ENCODE results near the gene SYNM.

The SYNM gene

DNA sequence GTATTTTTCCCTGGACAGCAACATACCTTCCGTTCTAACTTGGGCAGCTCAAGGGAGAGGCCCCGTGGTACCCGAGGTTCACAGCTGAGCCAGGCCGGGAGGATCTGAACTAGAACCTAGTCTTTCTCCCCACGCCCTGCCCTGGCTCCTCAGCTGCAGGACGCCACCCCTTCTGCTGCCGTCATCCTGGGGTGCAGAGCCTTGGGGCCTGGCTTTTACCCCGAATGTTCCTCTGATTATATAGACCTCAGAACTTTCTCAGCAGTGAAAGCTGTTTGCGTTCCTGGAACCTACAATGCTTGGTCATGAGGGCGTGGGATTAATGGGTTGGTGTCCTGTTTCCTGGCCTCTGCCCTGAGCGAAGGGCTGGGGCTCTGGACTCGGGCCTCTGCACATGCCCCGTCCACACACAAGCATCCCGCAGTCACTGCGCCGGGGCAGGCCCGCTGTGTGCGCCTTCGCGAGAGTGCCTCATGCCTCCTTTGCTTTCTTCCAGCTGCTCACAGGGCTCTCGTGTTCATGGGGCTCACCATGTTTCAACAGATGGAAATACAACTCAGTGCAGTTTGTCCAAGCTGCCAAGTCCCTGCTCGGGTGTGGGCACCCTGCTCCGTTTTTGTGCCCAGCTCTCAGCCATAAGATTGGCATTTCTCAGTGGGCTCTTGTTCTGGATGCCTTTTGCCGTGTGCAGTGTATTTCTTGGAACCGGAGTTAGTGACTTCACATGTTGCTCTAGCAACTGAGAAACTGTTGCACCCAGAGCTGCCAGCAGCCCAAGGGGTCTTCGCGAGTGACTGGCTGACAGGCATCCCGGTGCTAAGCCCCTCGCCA, 20.4 kb downstream of the SYNM start:
- Histone ChIP-seq H3K27me3 (replicated peaks; ENCODE audit: insufficient read depth, low read length) (no peaks in the 10 kb centered on the region), H3F3A (ENCODE audit: insufficient read depth, low read length) (no peaks in the 10 kb centered on the region), H3K9me3 (replicated peaks; ENCODE audit: insufficient read depth, low read length) (no peaks in the 10 kb centered on the region), H3K27ac (ENCODE audit: low read length) (no peak overlapping the region), H3K4me2 (ENCODE audit: low read depth, low read length) (no peak overlapping the region), H3K36me3 (replicated peaks; ENCODE audit: insufficient read depth, low read length) (no peaks in the 10 kb centered on the region), H3K9ac (ENCODE audit: low read length) (no peak overlapping the region), H4K20me1 (ENCODE audit: insufficient read depth, low read length) (no peaks in the 10 kb centered on the region), H2AFZ (ENCODE audit: low read length) (no peak overlapping the region), H3K9me2 (replicated peaks; ENCODE audit: insufficient read depth, low read length) (no peaks in the 10 kb centered on the region), H3K79me2 (ENCODE audit: low read length) (no peaks in the 10 kb centered on the region), H3K4me1 (ENCODE audit: low read length) (peaks cover 12% of the 10 kb centered on the region), H3K4me3 (ENCODE audit: low read length) (no peak overlapping the region)
- TF ChIP-seq CTCF (IDR thresholded peaks at IDR 0.05; ENCODE audit: low read length) = no peak
- TF ChIP-seq EZH2 (optimal IDR thresholded peaks at IDR 0.05; ENCODE audit: low read depth, low read length) = no peak
- TF ChIP-seq EZH2phosphoT487 (IDR thresholded peaks at IDR 0.05; ENCODE audit: low read length) = no peak
- no peak for DNase-seq

- H2AFZ ChIP-seq (ENCODE audit: low read length) = no peak overlapping the region
- no peaks in the 10 kb centered on the region for H3F3A ChIP-seq (ENCODE audit: insufficient read depth, low read length)
- no peaks in the 10 kb centered on the region for H3K27me3 ChIP-seq (replicated peaks; ENCODE audit: insufficient read depth, low read length)
- no peak overlapping the region for H3K4me3 ChIP-seq (ENCODE audit: low read length)
- peaks cover 12% of the 10 kb centered on the region for H3K4me1 ChIP-seq (ENCODE audit: low read length)
- no peak for TF ChIP-seq EZH2 (optimal IDR thresholded peaks at IDR 0.05; ENCODE audit: low read depth, low read length)
- TF ChIP-seq CTCF (IDR thresholded peaks at IDR 0.05; ENCODE audit: low read length) = no peak
- TF ChIP-seq EZH2phosphoT487 (IDR thresholded peaks at IDR 0.05; ENCODE audit: low read length) = no peak
- H3K36me3 ChIP-seq (replicated peaks; ENCODE audit: insufficient read depth, low read length) = no peaks in the 10 kb centered on the region
- no peak for DNase-seq
- H4K20me1 ChIP-seq (ENCODE audit: insufficient read depth, low read length) = no peaks in the 10 kb centered on the region
- H3K4me2 ChIP-seq (ENCODE audit: low read depth, low read length) = no peak overlapping the region
- no peak overlapping the region for H3K9ac ChIP-seq (ENCODE audit: low read length)
- no peaks in the 10 kb centered on the region for H3K9me2 ChIP-seq (replicated peaks; ENCODE audit: insufficient read depth, low read length)
- H3K9me3 ChIP-seq (replicated peaks; ENCODE audit: insufficient read depth, low read length) = no peaks in the 10 kb centered on the region
- no peak overlapping the region for H3K27ac ChIP-seq (ENCODE audit: low read length)
- H3K79me2 ChIP-seq (ENCODE audit: low read length) = no peaks in the 10 kb centered on the region
Observed at GRCh38 chr15:99126131-99126588, 21.3 kb downstream of the SYNM start.

DNA sequence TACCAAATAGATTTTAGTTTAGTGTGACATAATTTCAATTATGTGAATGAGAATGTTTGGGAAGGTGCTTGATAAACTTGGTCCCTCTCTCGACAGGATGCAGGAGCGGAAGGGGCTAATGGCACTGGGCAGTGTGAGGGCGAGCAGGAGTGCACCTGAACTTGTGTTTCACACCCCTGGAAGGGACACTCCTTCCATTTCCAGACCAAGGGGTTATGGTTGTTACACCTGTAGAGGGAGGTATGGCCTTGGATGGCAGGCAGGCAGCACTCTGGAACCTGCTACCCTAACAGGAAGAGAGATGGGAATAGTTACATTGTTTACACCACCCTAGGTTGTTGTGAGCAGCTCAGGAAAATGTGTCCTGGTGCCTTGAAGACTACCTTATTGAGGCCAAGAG, 22.1 kb downstream of the SYNM start:
- Histone ChIP-seq H3K9me2 (replicated peaks; ENCODE audit: insufficient read depth, low read length) (no peaks in the 10 kb centered on the region), H3K9ac (ENCODE audit: low read length) (no peak overlapping the region), H4K20me1 (ENCODE audit: insufficient read depth, low read length) (no peaks in the 10 kb centered on the region), H3K4me1 (ENCODE audit: low read length) (peaks cover 12% of the 10 kb centered on the region), H3K27ac (ENCODE audit: low read length) (no peak overlapping the region), H2AFZ (ENCODE audit: low read length) (no peak overlapping the region), H3F3A (ENCODE audit: insufficient read depth, low read length) (no peaks in the 10 kb centered on the region), H3K4me2 (ENCODE audit: low read depth, low read length) (no peak overlapping the region), H3K36me3 (replicated peaks; ENCODE audit: insufficient read depth, low read length) (no peaks in the 10 kb centered on the region), H3K4me3 (ENCODE audit: low read length) (no peak overlapping the region), H3K79me2 (ENCODE audit: low read length) (no peaks in the 10 kb centered on the region), H3K9me3 (replicated peaks; ENCODE audit: insufficient read depth, low read length) (no peaks in the 10 kb centered on the region), H3K27me3 (replicated peaks; ENCODE audit: insufficient read depth, low read length) (no peaks in the 10 kb centered on the region)
- TF ChIP-seq CTCF (IDR thresholded peaks at IDR 0.05; ENCODE audit: low read length) = no peak
- no peak for DNase-seq
